Measurements from ENCODE around the gene DCTD.

- TF ChIP-seq EZH2 (IDR thresholded peaks at IDR 0.05; ENCODE audit: insufficient read depth, poor library complexity, severe bottlenecking) (no peak), EZH2phosphoT487 (IDR thresholded peaks at IDR 0.05; ENCODE audit: insufficient read depth, low read depth) (no peak)
Observed at GRCh38 chr4:182925298-182925757, 8.1 kb upstream of the DCTD start.
